HCT116 (cell line): Measurements from ENCODE around the gene ZC3H12D. TPM values are rescaled to one million over a fixed set of nuclear protein-coding genes. Genes with fewer than 3 reads are reported as not detected.

Experiments
- ATAC-seq: fragments of 200-7000 bp; cut with Tn5 transposase; 2 replicates; pipeline ENCODE4 v1.9.1; 2020; ENCODE audit warnings: mild to moderate bottlenecking, moderate library complexity
- BruUV-seq: library from RNA; stranded (reverse); fragments of 400-500 nt; replicated peaks from 2 replicates; lab custom pipeline; 2021; lab: Mats Ljungman, UMichigan
- CTCF ChIA-PET: fragments of 300-600 bp; sonication (Branson Sonifier 250); formaldehyde crosslinking; loops from one replicate; lab custom pipeline; 2021; ENCODE audit warnings: antibody characterized with exemption; lab: Charles Lee
- POLR2A ChIA-PET: fragments of 300-600, 350-600 bp; sonication (Branson Sonifier 250); formaldehyde crosslinking; loops from one replicate; lab custom pipeline; 2021; ENCODE audit warnings: antibody characterized with exemption; lab: Charles Lee
- RAD21 ChIA-PET, 2 experiments: fragments of 300-600 bp; sonication (Branson Sonifier 250); formaldehyde crosslinking; loops; one replicate each; lab custom pipeline; 2023; ENCODE audit warnings: low total read pairs in 2 of 2; ENCODE audit not compliant: uncharacterized antibody in 2 of 2, unreplicated experiment in 2 of 2, low non-redundant PET in 1 of 2; lab: Charles Lee
- DNase-seq: peaks from one replicate; pipeline ENCODE4 v3.0.0-alpha.2; 2010; ENCODE audit warnings: low read depth, low spot score
- H2AFZ ChIP-seq: fragments of 200-600 bp; shearing (Covaris generic), sonication (generic); 2 replicates; pipeline ENCODE4 v1.6.1; 2017; ENCODE audit warnings: low read depth, mixed run types, mixed read lengths, antibody characterized with exemption, low read length; ENCODE audit not compliant: poor library complexity, severe bottlenecking
- H3K27ac ChIP-seq: 2 replicates; pipeline ENCODE4 v1.5.1; 2012; ENCODE audit warnings: low read depth, low read length
- H3K27me3 ChIP-seq: fragments of 200-600 bp; sonication (generic); 2 replicates; pipeline ENCODE4 v1.6.1; 2016; ENCODE audit warnings: mixed run types, low read length, mixed read lengths; ENCODE audit not compliant: insufficient read depth
- H3K36me3 ChIP-seq, 2 experiments: fragments of 200-500 bp in 1 of 2; fragments of 200-600 bp in 1 of 2; sonication (Bioruptor generic) in 1 of 2; sonication (generic) in 1 of 2; 2 replicates each; pipeline versions ENCODE4 v1.5.1 to v1.6.1; 2014 to 2016; ENCODE audit warnings: low read length in 2 of 2, inconsistent platforms in 1 of 2, mixed read lengths in 1 of 2, mixed run types in 1 of 2; ENCODE audit not compliant: insufficient read depth in 2 of 2, control insufficient read depth in 1 of 2
- H3K4me1 ChIP-seq, 2 experiments: fragments of 200-600 bp in 1 of 2; sonication (generic) in 1 of 2; 2 replicates each; pipeline versions ENCODE4 v1.5.1 to v1.6.1; 2012 to 2017; ENCODE audit warnings: low read length in 2 of 2, inconsistent platforms in 1 of 2, mild to moderate bottlenecking in 1 of 2, mixed read lengths in 1 of 2, mixed run types in 1 of 2, moderate library complexity in 1 of 2; ENCODE audit not compliant: insufficient read depth in 2 of 2, control insufficient read depth in 1 of 2
- H3K4me2 ChIP-seq: fragments of 200-600 bp; sonication (generic); 2 replicates; pipeline ENCODE4 v1.6.1; 2017; ENCODE audit warnings: mixed run types, low read length, mixed read lengths
- H3K4me3 ChIP-seq, 2 experiments: fragments of 200-600 bp in 1 of 2; sonication (generic) in 1 of 2; replicated peaks in 1 of 2; 2 replicates each; pipeline ENCODE4 v1.5.1; 2011 to 2016; ENCODE audit warnings: low read length in 2 of 2, control low read depth in 1 of 2, low read depth in 1 of 2, mild to moderate bottlenecking in 1 of 2, mixed read lengths in 1 of 2, mixed run types in 1 of 2
- H3K79me2 ChIP-seq: fragments of 200-600 bp; sonication (generic); 2 replicates; pipeline ENCODE4 v1.6.1; 2017; ENCODE audit warnings: mild to moderate bottlenecking, mixed run types, low read length, moderate library complexity, mixed read lengths; ENCODE audit not compliant: insufficient read depth
- H3K9ac ChIP-seq: fragments of 200-600 bp; sonication (generic); 2 replicates; pipeline ENCODE4 v1.6.1; 2016; ENCODE audit warnings: low read length, mixed read lengths
- H3K9me2 ChIP-seq: fragments of 200-600 bp; sonication (generic), shearing (Covaris generic); 2 replicates; pipeline ENCODE4 v1.6.1; 2017; ENCODE audit warnings: mixed run types, mild to moderate bottlenecking, moderate library complexity; ENCODE audit not compliant: insufficient read depth
- H3K9me3 ChIP-seq, 2 experiments: fragments of 200-500 bp in 1 of 2; fragments of 200-600 bp in 1 of 2; sonication (Bioruptor generic) in 1 of 2; sonication (generic) in 1 of 2; 2 replicates each; pipeline ENCODE4 v1.6.1; 2014 to 2017; ENCODE audit warnings: low read length in 2 of 2, mixed read lengths in 2 of 2, inconsistent platforms in 1 of 2, low read depth in 1 of 2, mild to moderate bottlenecking in 1 of 2, mixed run types in 1 of 2, moderate library complexity in 1 of 2; ENCODE audit not compliant: control insufficient read depth in 1 of 2, insufficient read depth in 1 of 2
- H4K20me1 ChIP-seq: fragments of 200-600 bp; sonication (generic), shearing (Covaris generic); 2 replicates; pipeline ENCODE4 v1.6.1; 2017; ENCODE audit warnings: mixed run types, mild to moderate bottlenecking, moderate library complexity; ENCODE audit not compliant: insufficient read depth
- ATF3 ChIP-seq: IDR thresholded peaks from 2 replicates; pipeline ENCODE4 v1.6.1; 2012
- CBX3 ChIP-seq: IDR thresholded peaks from 2 replicates; pipeline ENCODE4 v1.6.1; 2012; ENCODE audit warnings: low read depth
- CEBPB ChIP-seq: IDR thresholded peaks from 2 replicates; pipeline ENCODE4 v1.6.1; 2012; ENCODE audit warnings: low read depth
- CTCF ChIP-seq, 3 experiments: fragments of 200-600 bp in 1 of 3; sonication (generic) in 1 of 3; IDR thresholded peaks in 2 of 3; conservative IDR thresholded peaks in 1 of 3; 2 replicates each; pipeline ENCODE4 v1.5.1; 2012 to 2017; ENCODE audit warnings: low read depth in 2 of 3, low read length in 2 of 3, antibody characterized with exemption in 1 of 3, borderline replicate concordance in 1 of 3, control low read depth in 1 of 3, mild to moderate bottlenecking in 1 of 3, mixed read lengths in 1 of 3, mixed run types in 1 of 3, moderate library complexity in 1 of 3; ENCODE audit not compliant: insufficient read depth in 1 of 3
- ELF1 ChIP-seq: IDR thresholded peaks from 2 replicates; pipeline ENCODE4 v1.6.1; 2012; ENCODE audit warnings: low read depth, borderline replicate concordance
- EZH2 ChIP-seq: fragments of 200-600 bp; sonication (generic); IDR thresholded peaks from 2 replicates; pipeline ENCODE4 v1.6.1; 2017; ENCODE audit warnings: antibody characterized with exemption, mixed run types
- EZH2phosphoT487 ChIP-seq: fragments of 200-600 bp; IDR thresholded peaks from 2 replicates; pipeline ENCODE4 v1.6.1; 2018; ENCODE audit warnings: antibody characterized with exemption, borderline replicate concordance
- FOSL1 ChIP-seq: IDR thresholded peaks from 2 replicates; pipeline ENCODE4 v1.6.1; 2012; ENCODE audit warnings: low read depth
- JUND ChIP-seq: IDR thresholded peaks from 2 replicates; pipeline ENCODE4 v1.6.1; 2012
- MAX ChIP-seq: IDR thresholded peaks from 2 replicates; pipeline ENCODE4 v1.6.1; 2012
- POLR2A ChIP-seq: IDR thresholded peaks from 2 replicates; pipeline ENCODE4 v1.7.0; 2011; ENCODE audit warnings: borderline replicate concordance; ENCODE audit not compliant: insufficient read depth, insufficient read length; ENCODE audit errors: extremely low read depth
- SIN3A ChIP-seq: IDR thresholded peaks from 2 replicates; pipeline ENCODE4 v1.6.1; 2012; ENCODE audit warnings: low read depth
- SRF ChIP-seq: IDR thresholded peaks from 2 replicates; pipeline ENCODE4 v1.6.1; 2012; ENCODE audit warnings: low read depth
- TCF7L2 ChIP-seq: IDR thresholded peaks from 2 replicates; pipeline ENCODE4 v1.7.0; 2011; ENCODE audit warnings: borderline replicate concordance, inconsistent platforms; ENCODE audit not compliant: insufficient read depth, insufficient read length; ENCODE audit errors: extremely low read depth
- ZBTB33 ChIP-seq: IDR thresholded peaks from 2 replicates; pipeline ENCODE4 v1.6.1; 2011; ENCODE audit warnings: mild to moderate bottlenecking, low read length, moderate library complexity; ENCODE audit not compliant: insufficient replicate concordance; ENCODE audit errors: extremely low read depth
- ZFX ChIP-seq: fragments of 450-650 bp; IDR thresholded peaks from 2 replicates; pipeline ENCODE4 v1.6.1; 2017
- intact Hi-C: fragments of 100-400 bp; cut with micrococcal nuclease; formaldehyde crosslinking; loops from 2 replicates; pipeline ENCODE4 v1.10.0; 2022
- total RNA-seq: library from RNA; stranded (reverse); gene quantifications from one replicate; pipeline ENCODE4 v1.2.1, GENCODE V29; 2021; ENCODE audit not compliant: unreplicated experiment

The ZC3H12D gene
- total RNA-seq, 1 experiment from 2014 or later = 0.30 TPM

- Histone ChIP-seq H3K9ac (no peak overlapping the region), H3K9me3 (no peaks in the 10 kb centered on the region), H3K27ac (no peak overlapping the region), H3K36me3 (no peaks in the 10 kb centered on the region), H2AFZ (no peak overlapping the region), H3K9me2 (no peaks in the 10 kb centered on the region), H3K4me2 (no peak overlapping the region), H3K79me2 (no peaks in the 10 kb centered on the region), H4K20me1 (no peaks in the 10 kb centered on the region), H3K4me1 (no peaks in the 10 kb centered on the region), H3K27me3 (no peaks in the 10 kb centered on the region), H3K4me3 (no peak overlapping the region)
- intact Hi-C loops = no loop called here
- no TSS peak for BruUV-seq
- ChIA-PET CTCF (no interaction called here), RAD21 (no interaction called here), POLR2A (no interaction called here)
- TF ChIP-seq TCF7L2 (no peak), CBX3 (no peak), SIN3A (no peak), SRF (no peak), ATF3 (no peak), EZH2phosphoT487 (no peak), JUND (no peak), POLR2A (no peak), CTCF (IDR thresholded peaks at IDR 0.05 in 2 of 3, conservative IDR thresholded peaks at IDR 0.05 in 1 of 3; ENCODE audit: borderline replicate concordance in 1 of 3, insufficient read depth in 1 of 3, low read depth in 2 of 3, low read length in 2 of 3) (no peak), ZFX (no peak), EZH2 (no peak), CEBPB (no peak), ZBTB33 (no peak), FOSL1 (no peak), ELF1 (no peak), MAX (no peak)
- ATAC-seq = no peak
- no peak for DNase-seq
Measured at GRCh38 chr6:149467265-149467664, 17.5 kb downstream of the ZC3H12D start.
